DMS79 (cell line): ENCODE measurements around the gene ANAPC7.
A peak's percentile ranks its signal among the peaks of the same experiment; 100 is the strongest.
"Not testable (repeated sequence)": the region's sequence is repeated elsewhere in the genome, so short reads cannot be mapped to it uniquely, and the experiment has no call there.

Source experiments
- DNase-seq: peaks from one replicate; lab custom pipeline; 2025; lab: John Stamatoyannopoulos, UW

Gene ANAPC7, protein sequence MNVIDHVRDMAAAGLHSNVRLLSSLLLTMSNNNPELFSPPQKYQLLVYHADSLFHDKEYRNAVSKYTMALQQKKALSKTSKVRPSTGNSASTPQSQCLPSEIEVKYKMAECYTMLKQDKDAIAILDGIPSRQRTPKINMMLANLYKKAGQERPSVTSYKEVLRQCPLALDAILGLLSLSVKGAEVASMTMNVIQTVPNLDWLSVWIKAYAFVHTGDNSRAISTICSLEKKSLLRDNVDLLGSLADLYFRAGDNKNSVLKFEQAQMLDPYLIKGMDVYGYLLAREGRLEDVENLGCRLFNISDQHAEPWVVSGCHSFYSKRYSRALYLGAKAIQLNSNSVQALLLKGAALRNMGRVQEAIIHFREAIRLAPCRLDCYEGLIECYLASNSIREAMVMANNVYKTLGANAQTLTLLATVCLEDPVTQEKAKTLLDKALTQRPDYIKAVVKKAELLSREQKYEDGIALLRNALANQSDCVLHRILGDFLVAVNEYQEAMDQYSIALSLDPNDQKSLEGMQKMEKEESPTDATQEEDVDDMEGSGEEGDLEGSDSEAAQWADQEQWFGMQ

DNA sequence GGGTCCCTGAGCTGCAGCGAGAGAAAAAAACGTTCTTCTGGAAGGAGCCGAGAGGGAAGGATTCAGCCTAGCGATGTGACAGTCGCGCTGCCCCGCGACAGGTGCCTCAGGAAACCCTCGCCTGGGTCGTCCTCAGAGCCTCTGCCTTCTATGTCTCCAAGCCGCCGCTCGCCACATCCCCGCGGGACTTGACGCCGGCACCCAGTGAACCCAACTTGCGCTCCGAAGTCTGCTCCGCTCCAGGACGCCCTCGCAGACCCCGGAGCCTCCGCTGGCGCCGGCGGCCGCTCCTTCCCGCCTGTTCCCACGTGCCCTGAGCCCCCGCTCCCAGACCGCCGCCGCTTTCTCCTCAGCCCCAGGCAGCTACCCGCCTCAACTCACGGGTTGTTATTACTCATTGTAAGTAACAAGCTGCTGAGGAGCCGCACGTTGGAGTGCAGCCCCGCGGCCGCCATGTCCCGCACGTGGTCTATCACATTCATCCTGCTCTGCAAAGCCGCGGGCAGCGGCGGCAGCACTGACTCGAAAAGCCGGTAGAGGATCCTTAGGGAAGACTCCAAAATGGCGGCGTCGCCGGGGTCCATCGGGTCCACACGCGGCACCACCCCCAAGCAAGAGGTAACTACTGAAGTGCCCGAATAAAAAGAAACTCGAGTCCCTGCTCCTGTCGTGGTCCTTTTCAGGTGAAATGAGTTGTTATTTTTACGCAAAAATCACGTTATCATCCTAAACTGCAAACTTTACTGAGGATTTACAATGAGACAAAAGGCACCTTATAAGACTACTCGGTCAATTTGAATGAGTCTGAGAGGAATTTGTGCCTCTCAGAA lies at the start of gene ANAPC7:
Gene ANAPC7 (minus strand): TSS at position 563 of the 830 bp plus-strand sequence. CDS start 81 bp downstream, at position 482.
- peak; percentile 92 for DNase-seq

GRCh38 chr12:110451263-110451662 lies 47.8 kb upstream of the ANAPC7 start:
- DNase-seq = no peak

- DNase-seq = peak; percentile 90
Measured at GRCh38 chr12:110449799-110450497, 46.4 kb upstream of the ANAPC7 start, which contains the start of gene ARPC3. Gene ARPC3 (minus strand): TSS chr12:110450337. CDS start chr12:110450260, 77 bp downstream.

DNA sequence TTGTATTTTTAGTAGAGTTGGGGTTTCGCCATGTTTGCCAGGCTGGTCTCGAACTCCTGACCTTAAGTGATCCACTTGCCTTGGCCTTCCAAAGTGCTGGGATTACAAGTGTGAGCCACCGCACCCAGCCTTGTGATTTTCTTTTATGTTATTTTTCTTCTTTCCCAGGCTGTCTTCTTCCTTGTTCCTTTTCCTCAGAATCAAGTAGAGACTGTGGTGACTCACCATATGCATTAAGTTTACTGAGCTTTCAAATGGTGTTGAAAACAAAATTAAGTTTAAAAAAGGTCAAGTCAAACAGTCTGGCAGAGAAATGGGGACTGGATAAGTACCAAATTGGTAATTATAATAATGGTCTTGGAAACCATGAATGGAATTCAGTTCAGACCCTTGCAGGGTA lies 40.9 kb upstream of the ANAPC7 start:
- DNase-seq = no peak

GRCh38 chr12:110436231-110436630 lies 32.7 kb upstream of the ANAPC7 start:
- no peak for DNase-seq

GRCh38 chr12:110431957-110432587 lies 28.6 kb upstream of the ANAPC7 start:
- no peak for DNase-seq

- DNase-seq = not testable (repeated sequence)
Measured at GRCh38 chr12:110429676-110430075, 26.2 kb upstream of the ANAPC7 start.

DNA sequence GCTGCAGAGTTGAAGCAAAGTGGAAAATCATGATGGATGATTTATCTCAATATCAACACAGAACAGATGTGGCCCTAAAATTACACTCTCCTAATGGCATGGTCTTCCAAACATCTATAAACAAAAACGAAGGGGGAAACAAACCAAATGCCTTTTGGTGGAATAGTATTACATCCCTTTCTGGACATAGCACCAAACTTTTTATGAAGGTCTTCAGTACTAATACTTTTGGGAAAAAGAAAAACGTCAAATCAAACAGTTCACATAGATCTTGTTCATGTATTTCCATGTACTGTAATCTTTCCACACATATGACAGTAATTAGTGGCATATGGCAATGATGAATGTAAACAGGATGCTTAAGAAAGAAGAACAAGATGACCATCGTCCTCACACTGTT lies 22.9 kb upstream of the ANAPC7 start:
- no peak for DNase-seq

DNA sequence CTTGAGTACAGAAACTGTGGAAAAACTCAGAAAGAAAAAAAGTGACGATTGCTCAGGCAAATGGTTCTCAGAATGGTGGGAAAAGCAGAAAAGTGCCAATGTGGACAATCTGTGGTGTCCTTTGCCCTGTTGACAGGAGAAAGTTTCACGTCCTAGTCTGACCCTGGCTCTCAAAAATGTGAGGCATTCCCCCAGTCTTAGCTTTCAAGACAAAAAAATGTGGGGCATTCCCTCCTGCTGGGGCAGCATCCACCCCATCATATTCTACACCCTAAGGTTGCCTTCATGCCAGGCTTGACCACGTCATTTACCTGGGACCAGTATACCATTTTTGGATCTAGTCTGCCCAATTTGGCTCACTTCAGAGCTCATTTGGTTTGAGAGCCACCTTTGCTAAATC lies 20.7 kb upstream of the ANAPC7 start:
- DNase-seq = no peak

GRCh38 chr12:110421701-110422100 lies 18.2 kb upstream of the ANAPC7 start:
- DNase-seq = no peak

- no peak for DNase-seq
Measured at GRCh38 chr12:110421159-110421661, 17.7 kb upstream of the ANAPC7 start.

DNA sequence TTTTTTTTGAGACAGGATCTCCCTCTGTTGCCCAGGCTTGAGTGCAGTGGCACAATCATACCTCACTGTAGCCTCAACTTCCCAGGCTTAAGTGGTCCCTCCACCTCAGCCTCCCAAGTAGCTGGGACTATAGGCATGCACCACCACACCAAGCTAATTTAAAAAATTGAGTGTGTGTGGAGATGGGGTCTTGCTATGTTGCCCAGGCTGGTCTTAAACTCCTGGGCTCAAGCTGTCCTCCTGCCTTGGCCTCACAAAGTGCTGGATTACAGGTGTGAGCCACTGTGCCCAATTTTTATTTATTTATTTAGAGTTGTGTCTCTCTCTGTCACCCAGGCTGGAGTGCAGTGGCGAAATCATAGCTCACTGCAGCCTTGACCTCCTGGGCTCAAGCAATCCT lies 17.1 kb upstream of the ANAPC7 start:
- DNase-seq = not testable (repeated sequence)

DNA sequence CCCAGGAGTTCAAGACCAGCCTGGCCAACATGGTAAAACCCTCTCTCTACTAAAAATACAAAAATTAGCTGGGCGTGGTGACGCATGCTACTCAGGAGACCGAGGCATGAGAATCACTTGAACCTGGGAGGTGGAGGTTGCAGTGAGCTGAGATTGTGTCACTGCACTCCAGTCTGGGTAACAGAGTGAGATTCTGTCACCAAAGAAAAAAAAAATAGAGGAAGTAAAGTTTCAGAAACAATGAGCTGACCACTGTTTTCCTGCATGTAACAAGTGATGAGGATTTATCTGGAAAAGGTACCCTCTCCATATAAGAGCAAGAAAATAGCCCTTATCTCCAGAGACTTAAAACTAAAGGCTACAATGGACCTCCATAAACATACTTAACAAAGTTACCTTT lies 13.6 kb upstream of the ANAPC7 start:
- DNase-seq = not testable (repeated sequence)

- DNase-seq = not testable (repeated sequence)
Measured at GRCh38 chr12:110410086-110410485, 6.6 kb upstream of the ANAPC7 start.

DNA sequence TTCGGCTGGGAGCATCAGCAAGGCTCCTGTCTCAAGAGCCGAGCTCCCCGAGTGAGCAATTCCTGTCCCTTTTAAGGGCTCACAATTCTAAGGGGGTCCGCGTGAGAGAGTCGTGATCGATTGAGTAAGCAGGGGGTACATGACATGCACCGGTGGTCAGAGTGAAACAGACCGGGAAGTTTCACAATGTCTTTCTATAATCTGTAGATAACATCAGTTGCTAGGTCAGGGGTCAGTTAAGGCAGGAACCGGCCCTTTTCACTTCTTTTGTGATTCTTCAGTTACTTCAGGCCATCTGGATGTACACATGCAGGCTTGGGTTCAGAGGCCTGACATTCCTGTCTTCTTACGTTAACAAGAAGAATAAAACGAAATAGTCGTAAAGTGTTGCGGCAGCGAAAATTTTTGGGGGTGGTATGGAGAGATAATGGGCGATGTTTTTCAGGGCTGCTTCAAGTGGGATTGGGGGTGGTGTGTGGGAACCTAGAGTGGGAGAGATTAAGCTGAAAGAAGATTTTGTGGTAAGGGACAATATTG lies 1.7 kb upstream of the ANAPC7 start:
- DNase-seq = not testable (repeated sequence)

DNA sequence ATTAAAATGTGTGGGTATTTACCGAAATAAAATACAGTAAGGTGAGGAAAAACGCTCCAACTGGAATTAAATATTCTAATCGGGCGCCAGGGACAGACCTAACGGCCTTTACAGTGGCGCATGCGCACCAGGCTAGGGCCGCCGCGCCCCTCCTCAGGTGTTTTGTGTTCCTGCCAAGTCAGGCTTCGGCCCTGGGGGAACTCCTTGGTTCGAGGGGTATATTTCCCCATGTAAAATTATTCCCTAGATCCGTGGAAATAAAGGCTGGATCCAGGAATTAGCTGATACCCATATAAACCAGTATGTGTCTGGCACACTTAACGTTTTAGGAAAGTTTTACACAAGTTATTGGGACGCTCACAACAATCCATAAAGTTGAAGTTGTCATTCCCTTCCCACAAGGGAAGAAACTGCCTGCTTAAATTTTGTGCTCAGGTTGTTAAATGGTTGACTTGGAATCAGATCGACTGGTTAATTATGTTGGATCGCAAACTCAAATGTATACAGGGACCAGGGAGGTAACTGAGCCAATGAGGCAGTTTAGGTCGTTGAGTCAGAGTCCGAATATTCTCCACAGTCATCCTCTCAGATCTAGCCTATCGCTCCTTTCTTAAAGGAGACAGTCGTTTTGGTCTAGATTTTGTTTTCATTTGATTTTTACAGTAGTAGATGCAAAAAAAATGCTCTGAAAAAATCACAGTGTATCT lies 621 bp upstream of the ANAPC7 start:
- DNase-seq = peak; percentile 46

DNA sequence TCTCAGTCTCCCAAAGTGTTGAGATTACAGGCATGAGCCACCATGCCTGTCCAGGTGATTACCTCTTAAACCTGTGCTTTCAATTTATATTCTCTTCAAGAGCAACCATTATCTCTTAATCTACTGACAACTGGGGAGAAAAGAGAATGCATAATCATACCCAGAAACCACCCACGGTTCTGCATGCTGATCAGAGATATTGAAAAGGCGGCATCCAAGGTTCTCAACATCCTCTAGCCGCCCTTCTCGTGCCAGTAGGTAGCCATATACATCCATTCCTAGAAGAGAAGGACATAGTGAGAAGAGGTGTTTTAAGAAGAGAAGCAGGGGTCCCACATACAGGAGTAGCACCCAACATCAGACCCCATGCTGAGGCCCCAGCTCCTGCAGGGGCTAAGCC lies 20.8 kb downstream of the ANAPC7 start:
- DNase-seq = no peak

GRCh38 chr12:110379631-110380030 lies 23.9 kb downstream of the ANAPC7 start:
- DNase-seq = no peak

DNA sequence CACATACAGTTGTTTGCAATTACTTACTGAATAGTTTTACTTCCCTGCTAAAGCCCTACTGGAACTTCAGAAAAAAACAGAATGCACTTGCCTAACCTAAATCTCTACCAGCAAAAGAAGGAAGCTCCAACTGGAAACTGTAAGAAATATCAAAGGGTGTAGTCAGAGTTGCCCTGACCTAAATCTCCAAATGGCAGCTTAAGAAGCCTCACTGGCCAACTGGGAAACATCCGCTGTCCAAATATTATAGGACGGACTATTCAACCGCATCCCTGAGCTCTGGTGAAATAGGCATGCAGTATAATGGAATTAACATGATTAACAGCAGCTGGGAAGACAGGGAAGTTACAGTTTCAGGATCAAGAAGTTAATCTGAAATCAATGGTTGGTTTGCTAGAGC lies 24.3 kb downstream of the ANAPC7 start:
- no peak for DNase-seq

- DNase-seq = not testable (repeated sequence)
Measured at GRCh38 chr12:110378131-110378790, 25.2 kb downstream of the ANAPC7 start.
